Stimulated activated naive CD8-positive, alpha-beta T cell treated with anti-CD3 and anti-CD28 coated beads, Interleukin-15, amount 100 ng/mL, for 72 hours (primary cell): ENCODE data around the gene GOLGA8A.
"Not testable (repeated sequence)": the region's sequence is repeated elsewhere in the genome, so short reads cannot be mapped to it uniquely, and the experiment has no call there.

ENCODE experiments used
- ATAC-seq: fragments of 150-1000 bp; cut with Tn5 transposase; 2 replicates; pipeline ENCODE4 v1.10.0; 2021; ENCODE audit warnings: mild to moderate bottlenecking, moderate library complexity
- DNase-seq, 2 donors: peaks; one replicate each; pipeline ENCODE4 v3.0.0; 2021 to 2022
- H3K27ac Mint-ChIP-seq, 2 donors: one replicate each; pipeline ENCODE4 v1.8.0; 2022; ENCODE audit warnings: mild to moderate bottlenecking in 2 of 2, mixed read lengths in 2 of 2, moderate library complexity in 2 of 2
- H3K27me3 Mint-ChIP-seq: one replicate; pipeline ENCODE4 v1.8.0; 2022; ENCODE audit warnings: mixed read lengths
- H3K4me1 Mint-ChIP-seq: one replicate; pipeline ENCODE4 v1.8.0; 2022; ENCODE audit warnings: mild to moderate bottlenecking, mixed read lengths
- H3K4me3 Mint-ChIP-seq, 2 donors: one replicate each; pipeline ENCODE4 v1.8.0; 2022; ENCODE audit warnings: mild to moderate bottlenecking in 2 of 2, mixed read lengths in 2 of 2, moderate library complexity in 1 of 2
- H3K9me3 Mint-ChIP-seq, 2 donors: one replicate each; pipeline ENCODE4 v1.8.0; 2022; ENCODE audit warnings: mixed read lengths in 2 of 2

The GOLGA8A gene

DNA sequence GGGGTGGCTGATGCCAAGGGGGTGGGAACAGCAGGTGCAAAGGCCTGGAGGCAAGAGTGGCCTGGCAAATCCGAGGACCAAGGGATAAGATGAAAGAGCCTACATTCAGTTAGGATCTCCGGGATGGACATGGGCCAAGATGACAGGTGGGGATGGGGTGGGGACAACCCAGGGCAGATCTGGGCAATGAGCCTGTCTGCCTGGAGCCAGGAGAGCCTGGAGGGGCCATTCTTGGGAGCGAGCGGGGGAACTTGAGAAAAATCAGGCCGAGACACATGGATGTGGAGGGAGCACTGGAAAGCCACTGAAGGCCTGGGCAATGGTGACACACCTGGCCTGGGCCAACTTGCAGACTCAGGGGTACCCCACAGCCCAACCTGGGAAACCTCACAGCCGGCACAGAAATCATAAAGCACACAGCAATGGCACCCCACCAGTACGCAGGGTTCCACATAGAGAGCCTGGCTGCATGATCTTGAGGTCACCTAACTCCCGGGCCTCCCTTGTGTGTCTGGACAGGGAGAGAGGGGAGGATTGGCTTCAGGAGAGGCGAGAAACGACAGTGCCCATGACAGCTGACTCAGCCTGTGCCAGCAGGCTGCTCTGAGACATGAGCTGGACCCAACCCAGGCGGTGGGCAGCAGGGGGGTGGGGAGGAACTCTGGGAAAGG lies 3.5 kb downstream of the GOLGA8A start:
- not testable (repeated sequence) for H3K9me3 Mint-ChIP-seq, H3K4me3 Mint-ChIP-seq, DNase-seq, H3K27me3 Mint-ChIP-seq, ATAC-seq
- Mint-ChIP-seq H3K27ac (peak overlapping the region in 1 of 2 donors; percentile 80), H3K4me1 (peaks cover 38% of the 10 kb centered on the region)

GRCh38 chr15:34430642-34431041 lies 7.0 kb downstream of the GOLGA8A start:
- ATAC-seq, H3K27ac Mint-ChIP-seq: not testable (repeated sequence)

GRCh38 chr15:34423425-34424090 lies 14.1 kb downstream of the GOLGA8A start:
- not testable (repeated sequence) for H3K4me3 Mint-ChIP-seq, DNase-seq, H3K9me3 Mint-ChIP-seq, H3K27me3 Mint-ChIP-seq, H3K4me1 Mint-ChIP-seq, H3K27ac Mint-ChIP-seq
- peak; percentile 28 for ATAC-seq

More at GRCh38 chr15:34430642-34431041, 7.0 kb downstream of the GOLGA8A start:
- H3K9me3 Mint-ChIP-seq, DNase-seq, H3K27me3 Mint-ChIP-seq, H3K4me3 Mint-ChIP-seq: not testable (repeated sequence)
- H3K4me1 Mint-ChIP-seq = peaks cover 28% of the 10 kb centered on the region

- not testable (repeated sequence) for H3K4me1 Mint-ChIP-seq, H3K27ac Mint-ChIP-seq, ATAC-seq, DNase-seq, H3K4me3 Mint-ChIP-seq, H3K9me3 Mint-ChIP-seq, H3K27me3 Mint-ChIP-seq
These were observed 16.7 kb downstream of the GOLGA8A start for GRCh38 chr15:34420953-34421352.

GRCh38 chr15:34418435-34418834 lies 19.2 kb downstream of the GOLGA8A start:
- H3K4me1 Mint-ChIP-seq, DNase-seq, H3K27ac Mint-ChIP-seq, H3K9me3 Mint-ChIP-seq, H3K4me3 Mint-ChIP-seq, H3K27me3 Mint-ChIP-seq, ATAC-seq: not testable (repeated sequence)

GRCh38 chr15:34409511-34409910 lies 28.1 kb downstream of the GOLGA8A start:
- H3K4me3 Mint-ChIP-seq, H3K4me1 Mint-ChIP-seq, H3K27me3 Mint-ChIP-seq, H3K9me3 Mint-ChIP-seq, H3K27ac Mint-ChIP-seq, DNase-seq: not testable (repeated sequence)
- ATAC-seq = peak; percentile 19

DNA sequence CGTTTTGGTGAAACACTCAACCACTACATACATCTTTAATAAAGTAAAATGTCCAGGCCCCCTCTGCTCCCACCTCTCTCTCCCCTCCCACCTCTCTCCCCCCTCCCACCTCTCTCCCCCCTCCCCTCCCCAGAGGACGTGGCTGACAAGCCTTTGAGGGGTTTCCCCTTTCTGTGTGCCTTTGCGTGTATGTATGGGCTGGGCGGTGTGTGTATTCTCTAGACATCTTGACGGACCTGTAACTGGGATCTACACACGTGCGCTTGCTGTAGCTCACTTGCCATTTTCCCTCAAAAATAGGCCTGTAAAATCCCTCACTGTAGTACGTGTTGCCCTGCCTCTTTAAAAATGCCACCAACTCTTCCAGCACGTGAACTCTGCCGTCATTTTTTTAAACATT lies 28.6 kb downstream of the GOLGA8A start:
- not testable (repeated sequence) for H3K27me3 Mint-ChIP-seq, DNase-seq, H3K4me1 Mint-ChIP-seq, H3K9me3 Mint-ChIP-seq, H3K4me3 Mint-ChIP-seq, H3K27ac Mint-ChIP-seq
- peak; percentile 56 for ATAC-seq

DNA sequence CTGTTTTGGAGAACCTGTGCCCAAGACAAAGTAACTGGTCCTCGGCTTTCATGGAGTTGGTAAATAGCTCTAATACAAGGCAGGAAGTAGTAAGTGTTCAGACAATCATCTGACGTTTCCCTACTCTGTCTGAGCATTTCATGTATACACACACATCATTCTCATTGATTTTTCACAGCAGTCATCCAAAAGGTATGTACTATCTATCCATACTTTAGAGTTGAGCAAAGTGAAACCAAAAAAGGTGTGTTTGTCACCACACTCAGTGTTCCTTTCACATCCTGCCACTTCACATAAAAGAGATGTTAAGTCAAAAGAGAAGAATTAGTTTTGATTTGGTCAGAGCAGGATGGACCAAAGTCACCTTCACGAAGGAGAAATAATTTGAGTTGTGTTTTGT lies 33.7 kb downstream of the GOLGA8A start:
- H3K9me3 Mint-ChIP-seq, H3K27me3 Mint-ChIP-seq, H3K4me3 Mint-ChIP-seq, DNase-seq, H3K27ac Mint-ChIP-seq, H3K4me1 Mint-ChIP-seq: not testable (repeated sequence)
- peak; percentile 90 for ATAC-seq

- not testable (repeated sequence) for H3K27me3 Mint-ChIP-seq, DNase-seq, H3K9me3 Mint-ChIP-seq, H3K4me3 Mint-ChIP-seq, H3K4me1 Mint-ChIP-seq, H3K27ac Mint-ChIP-seq
- ATAC-seq = peak; percentile 82
These were observed 34.4 kb downstream of the GOLGA8A start for GRCh38 chr15:34403160-34403598.

- H3K27me3 Mint-ChIP-seq, H3K27ac Mint-ChIP-seq, H3K9me3 Mint-ChIP-seq, H3K4me1 Mint-ChIP-seq, H3K4me3 Mint-ChIP-seq: not testable (repeated sequence)
- ATAC-seq (peak; percentile 95), DNase-seq (peak in 1 of 2 donors; percentile 8)
These were observed 39.9 kb downstream of the GOLGA8A start for GRCh38 chr15:34397637-34398259.

DNA sequence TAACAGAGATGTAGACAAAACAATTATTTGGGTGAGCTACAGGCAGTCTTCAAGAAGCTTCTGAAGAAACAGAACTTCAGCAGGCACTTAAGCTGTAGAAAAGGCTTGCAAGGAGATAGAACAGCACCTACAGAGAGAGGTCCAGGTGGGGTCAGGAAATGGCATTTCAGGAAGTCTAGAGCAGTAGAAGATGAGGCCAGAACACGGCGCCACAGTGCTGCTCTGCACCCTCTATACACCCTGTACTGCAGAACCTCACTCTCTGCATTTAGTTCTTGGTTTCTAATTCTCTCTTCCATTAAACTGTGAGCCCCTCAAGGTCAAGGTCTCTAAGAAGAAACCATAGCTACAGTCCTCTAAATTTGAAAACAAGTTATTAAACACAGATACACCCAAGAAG lies 44.6 kb downstream of the GOLGA8A start:
- DNase-seq, H3K4me3 Mint-ChIP-seq, H3K4me1 Mint-ChIP-seq, ATAC-seq, H3K27ac Mint-ChIP-seq, H3K27me3 Mint-ChIP-seq, H3K9me3 Mint-ChIP-seq: not testable (repeated sequence)

DNA sequence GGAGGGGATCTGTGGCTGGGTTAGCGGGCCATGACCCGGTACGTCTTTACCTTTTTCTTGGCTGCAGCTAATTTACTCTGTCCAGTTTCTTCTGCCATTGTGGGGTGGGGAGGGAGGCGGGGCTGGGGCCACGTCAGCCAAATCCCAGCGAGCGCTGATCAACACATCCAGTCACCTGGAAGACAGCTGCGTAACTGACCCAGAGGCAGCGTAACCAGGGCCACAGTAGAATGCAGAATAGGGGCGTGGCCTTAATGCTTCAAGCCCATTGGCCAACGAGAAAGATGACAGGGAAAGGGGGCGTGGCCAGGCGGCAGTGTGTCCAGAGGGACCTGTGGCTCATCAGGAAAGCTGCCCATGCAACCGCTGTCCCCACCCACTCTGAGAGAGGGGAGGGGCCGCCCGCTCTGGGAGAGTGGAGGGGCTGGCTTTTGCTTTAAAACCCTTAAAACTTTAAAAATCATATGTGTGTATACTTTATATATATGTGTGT lies 48.0 kb downstream of the GOLGA8A start:
- not testable (repeated sequence) for H3K27ac Mint-ChIP-seq, H3K9me3 Mint-ChIP-seq, H3K4me1 Mint-ChIP-seq, H3K4me3 Mint-ChIP-seq, DNase-seq, ATAC-seq, H3K27me3 Mint-ChIP-seq
